GM19397 (cell line): Measurements from ENCODE around the gene CHST4.
"Not testable (repeated sequence)": the region's sequence is repeated elsewhere in the genome, so short reads cannot be mapped to it uniquely, and the experiment has no call there.

Experiments used
- ATAC-seq: cut with Tn5 transposase; IDR thresholded peaks from one replicate; pipeline ENCODE4 v1.9.1; 2021; ENCODE audit warnings: mild to moderate bottlenecking, moderate library complexity; ENCODE audit not compliant: unreplicated experiment

The CHST4 gene

DNA sequence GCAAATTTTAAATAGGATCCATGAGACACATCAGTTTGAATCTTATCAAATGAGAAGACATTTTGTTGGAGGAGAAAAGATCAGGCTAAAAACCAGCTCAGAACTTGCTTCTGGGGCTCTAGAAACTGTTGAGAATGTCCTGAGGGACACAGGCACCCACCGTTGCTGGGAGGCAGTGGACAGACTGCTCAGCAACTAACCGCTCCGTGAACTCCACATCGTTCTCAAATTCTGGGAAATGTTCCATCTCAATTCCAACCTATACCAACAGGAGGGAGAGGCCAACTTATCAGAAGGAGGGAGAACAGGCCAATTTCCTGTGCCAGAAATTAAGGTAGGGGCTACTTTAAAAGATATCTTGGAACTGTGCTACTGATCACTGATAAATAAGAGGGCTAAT lies 42.3 kb downstream of the CHST4 start:
- ATAC-seq, result no peak

DNA sequence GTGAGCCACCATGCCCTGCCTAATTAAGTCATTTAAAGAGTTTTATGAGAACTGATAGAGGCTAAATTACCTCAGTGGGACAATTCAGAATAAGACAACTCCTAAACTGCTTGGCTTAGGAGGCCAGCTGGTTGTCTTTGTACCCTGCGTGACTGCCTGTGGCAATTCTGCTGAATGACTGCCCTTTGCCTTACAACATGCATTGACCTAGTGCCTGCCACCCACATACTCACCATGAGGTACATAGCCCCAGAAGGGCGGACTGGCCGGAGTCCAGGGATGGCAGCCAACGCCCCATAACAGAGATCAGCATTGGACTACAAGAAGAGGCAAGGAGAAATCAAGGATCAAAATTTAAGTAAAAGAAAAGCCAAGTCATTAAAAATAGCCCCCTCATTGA lies 43.4 kb downstream of the CHST4 start:
- ATAC-seq, result no peak

DNA sequence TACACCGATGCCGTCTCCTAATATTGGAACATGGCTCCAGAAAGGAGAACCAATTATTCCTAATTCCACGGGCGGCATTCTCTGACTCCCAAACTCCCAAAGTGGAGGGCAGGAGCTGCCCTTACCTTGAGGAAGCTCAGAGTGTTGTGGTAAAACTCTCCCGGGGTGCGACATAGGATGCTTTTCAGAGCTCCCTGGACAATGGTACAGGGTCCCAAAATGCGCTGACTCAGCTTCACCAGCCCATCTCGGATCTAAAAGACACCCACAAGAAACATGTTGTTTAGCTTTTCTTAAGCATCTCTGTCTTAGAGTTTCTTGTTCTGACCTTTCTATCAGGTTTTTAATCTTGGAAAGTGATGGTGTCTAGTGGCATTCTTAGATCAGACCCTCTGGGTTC lies 43.9 kb downstream of the CHST4 start:
- no peak for ATAC-seq

DNA sequence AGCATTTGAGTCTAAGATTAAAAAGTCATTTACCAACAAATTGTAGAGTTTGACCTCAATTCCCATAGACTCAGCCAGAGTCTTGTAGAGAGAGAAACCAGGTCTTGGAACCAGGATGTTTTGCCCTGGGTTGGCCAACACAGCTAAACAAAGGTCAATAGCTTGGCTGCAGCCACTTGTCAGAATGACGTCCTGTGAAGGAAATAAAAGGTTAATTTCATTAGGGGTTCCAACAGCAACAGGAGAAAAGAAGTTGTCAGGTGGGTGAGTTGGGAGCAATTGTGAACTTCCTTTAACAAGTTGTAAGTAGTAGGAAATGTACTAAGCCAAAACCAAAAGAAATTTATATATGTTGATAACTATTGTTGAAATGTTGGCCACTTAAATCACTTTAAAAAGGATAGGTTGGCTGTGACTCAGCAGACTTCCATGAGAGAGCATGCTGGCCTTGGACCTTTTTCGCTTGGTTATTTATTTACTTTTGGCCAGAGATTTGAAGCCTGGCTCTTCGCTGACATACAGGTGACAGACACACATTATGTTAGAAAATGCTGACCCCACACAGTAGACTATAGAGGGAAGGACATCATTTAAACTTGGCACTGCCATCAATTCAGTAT lies 46.4 kb downstream of the CHST4 start:
- ATAC-seq, result no peak

DNA sequence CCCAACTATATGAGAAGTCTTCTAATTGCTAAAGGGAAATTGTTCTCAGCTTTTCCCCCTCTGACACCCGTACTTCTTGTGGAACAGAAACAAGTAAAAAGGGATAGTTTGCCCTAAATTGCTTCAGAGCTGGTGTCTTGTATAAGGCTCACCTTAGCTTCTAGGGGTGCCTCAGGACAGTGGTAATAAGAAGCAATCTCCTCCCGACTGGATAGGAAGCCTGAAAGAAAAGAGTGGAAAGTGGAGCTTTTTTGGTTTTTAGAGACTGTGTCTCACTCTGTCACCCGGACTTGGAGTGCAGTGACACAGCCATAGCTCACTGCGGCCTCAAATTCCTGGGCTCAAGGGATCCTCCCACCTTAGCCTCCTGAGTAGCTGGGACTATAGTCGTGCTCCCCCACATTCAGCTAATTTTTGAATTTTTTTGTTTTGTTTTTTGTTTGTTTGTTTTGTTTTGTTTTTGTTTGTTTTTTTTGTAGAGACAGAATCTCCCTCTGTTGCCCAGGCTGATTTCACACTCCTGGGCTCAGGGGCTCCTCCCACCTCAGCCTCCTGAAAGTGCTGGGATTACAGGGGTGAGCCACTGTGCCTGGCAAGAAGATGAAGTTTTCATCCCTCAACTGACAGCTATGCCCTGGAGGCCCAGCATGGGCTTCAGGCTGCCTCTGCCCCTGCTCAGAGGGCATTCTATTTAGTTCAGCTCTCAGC lies 47.3 kb downstream of the CHST4 start:
- no peak for ATAC-seq

DNA sequence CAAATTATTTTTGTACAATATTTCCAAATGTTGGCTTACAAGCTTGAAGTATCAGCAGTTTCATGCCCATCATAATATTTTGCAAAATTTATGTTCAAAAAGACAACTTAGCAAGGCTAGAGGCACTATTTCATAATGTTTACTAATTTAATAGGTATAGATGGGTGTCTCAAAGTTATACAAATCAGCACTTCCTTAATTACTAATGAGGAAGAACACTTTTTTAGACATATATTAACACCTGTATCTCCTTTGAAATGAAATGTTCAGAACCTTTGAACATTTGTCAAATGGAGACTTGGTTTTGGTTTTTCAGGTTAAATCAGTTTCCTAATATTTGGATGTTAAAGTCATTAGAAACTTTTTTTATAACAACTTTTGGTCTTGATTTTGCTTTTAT lies 48.5 kb downstream of the CHST4 start:
- no peak for ATAC-seq

DNA sequence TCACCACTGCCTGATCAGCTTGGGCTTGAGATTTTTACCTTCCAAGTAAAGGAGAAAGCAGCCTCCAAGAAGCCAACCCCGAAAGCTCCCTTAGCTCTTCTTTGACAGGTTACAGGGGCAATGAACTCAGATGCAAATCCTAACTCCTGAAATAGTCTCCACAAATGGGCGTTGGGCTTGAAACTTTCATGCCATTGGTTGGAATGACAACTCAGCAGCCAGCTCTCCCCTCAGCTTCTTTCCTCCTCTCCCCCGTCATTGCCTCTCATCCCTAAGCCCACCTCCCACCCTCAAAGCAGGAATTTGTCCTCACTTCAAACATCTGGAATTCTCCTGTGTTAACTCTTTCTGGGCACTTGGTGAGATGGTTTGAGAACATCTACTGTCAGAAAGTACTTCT lies 50.7 kb downstream of the CHST4 start, which contains the start of gene TAT:
TAT (minus strand) TSS at position 122 of the 400 bp plus-strand sequence. CDS start 677 bp downstream, outside the sequence.
- no peak for ATAC-seq

DNA sequence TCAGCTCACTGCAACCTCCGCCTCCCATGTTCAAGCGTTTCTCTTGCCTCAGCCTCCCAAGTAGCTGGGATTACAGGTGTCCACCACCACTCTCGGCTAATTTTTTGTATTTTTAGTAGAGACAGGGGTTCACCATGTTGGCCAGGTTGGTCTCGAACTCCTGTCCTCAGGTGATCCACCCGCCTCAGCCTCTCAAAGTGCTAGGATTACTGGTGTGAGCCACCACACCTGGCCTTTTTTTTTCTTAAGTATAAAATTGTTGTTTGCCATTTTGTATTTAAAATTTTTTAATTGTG lies 56.3 kb downstream of the CHST4 start:
- ATAC-seq, result not testable (repeated sequence)

DNA sequence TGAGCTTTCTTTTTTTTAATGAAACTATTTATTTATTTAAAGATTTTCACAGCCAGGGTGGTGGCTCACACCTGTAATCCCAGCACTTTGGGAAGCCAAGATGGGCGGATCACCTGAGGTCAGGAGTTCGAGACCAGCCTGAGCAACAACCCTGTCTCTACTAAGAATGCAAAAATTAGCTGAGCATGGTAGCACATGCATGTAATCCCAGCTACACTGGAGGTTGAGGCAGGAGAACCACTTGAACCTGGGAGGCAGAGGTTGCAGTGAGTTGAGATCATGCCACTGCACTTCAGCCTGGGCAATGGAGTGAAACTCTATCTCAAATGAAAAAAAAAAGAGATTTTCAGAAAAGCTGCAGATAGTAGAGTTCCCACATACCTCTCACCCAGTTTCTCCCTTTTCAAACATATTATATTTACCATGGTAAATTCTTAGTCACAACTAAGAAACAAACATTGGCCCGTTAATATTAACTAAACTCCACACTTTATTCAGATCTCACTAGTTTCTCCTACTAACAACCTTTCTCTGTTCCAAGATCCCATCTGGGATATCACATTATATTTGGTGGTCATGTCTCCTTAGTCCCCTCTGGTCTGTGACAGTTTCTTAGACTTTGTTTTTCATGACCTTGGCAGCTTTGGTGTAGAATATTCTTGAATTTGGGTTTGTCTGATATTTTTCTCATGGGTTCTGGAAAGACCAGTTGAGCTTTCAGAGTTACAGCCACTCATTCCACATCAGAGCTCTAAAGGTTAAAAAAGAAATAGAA lies 58.5 kb downstream of the CHST4 start:
- ATAC-seq, result no peak

DNA sequence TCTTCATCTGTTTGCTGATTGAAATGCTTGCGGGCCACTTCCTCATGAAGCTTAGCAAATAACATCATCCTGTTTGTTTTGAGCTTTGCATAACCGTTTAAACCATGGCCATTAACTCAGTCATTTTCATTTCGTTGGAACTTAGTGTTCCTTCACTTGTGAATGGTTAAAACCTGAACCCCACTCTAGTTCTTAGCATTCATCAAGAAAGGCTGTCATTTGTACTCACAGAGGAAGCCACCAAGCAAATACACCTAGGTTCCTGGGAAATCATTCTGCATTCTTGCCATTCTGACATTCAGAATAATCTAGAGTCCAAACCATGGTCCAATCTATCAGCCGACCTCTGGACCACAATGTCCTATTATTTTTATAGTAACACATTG lies 59.1 kb downstream of the CHST4 start:
- no peak for ATAC-seq
